AG09319 (cell line): ENCODE measurements around the gene UNC5B.

Experiments
- DNase-seq: peaks from one replicate; pipeline ENCODE4 v3.0.0-alpha.2; 2010; ENCODE audit warnings: low read depth; ENCODE audit errors: extremely low read depth
- CTCF ChIP-seq: IDR thresholded peaks from 2 replicates; pipeline ENCODE4 v1.5.1; 2011; ENCODE audit warnings: low read depth, mild to moderate bottlenecking, inconsistent platforms, low read length, moderate library complexity

Gene UNC5B

GRCh38 chr10:71314028-71314693 lies 101.8 kb downstream of the UNC5B start:
- no peak for DNase-seq
- TF ChIP-seq CTCF, result peak; percentile 71

GRCh38 chr10:71314694-71315225 lies 102.4 kb downstream of the UNC5B start:
- no peak for TF ChIP-seq CTCF
- no peak for DNase-seq

GRCh38 chr10:71316056-71316785 lies 103.9 kb downstream of the UNC5B start:
- no peak for TF ChIP-seq CTCF
- no peak for DNase-seq

DNA sequence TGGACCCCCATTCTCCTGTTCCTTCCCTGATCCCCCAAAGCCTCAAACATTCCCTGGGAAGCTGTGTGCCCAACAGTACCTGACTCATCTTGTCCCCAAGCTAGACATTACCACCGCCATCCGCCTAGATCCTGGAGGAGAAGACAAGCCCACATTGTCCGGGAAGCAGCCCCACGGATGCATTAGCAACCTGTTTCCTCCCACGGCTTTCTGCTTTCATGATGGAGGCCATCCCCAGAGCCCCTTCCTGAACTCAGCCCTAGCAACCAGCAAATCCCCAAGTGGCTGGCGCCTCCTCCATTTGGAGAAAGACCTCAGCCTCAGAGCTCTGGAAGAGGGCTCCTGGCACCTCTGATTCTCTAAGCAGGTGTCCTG lies 104.4 kb downstream of the UNC5B start:
- DNase-seq, result no peak
- no peak for TF ChIP-seq CTCF

DNA sequence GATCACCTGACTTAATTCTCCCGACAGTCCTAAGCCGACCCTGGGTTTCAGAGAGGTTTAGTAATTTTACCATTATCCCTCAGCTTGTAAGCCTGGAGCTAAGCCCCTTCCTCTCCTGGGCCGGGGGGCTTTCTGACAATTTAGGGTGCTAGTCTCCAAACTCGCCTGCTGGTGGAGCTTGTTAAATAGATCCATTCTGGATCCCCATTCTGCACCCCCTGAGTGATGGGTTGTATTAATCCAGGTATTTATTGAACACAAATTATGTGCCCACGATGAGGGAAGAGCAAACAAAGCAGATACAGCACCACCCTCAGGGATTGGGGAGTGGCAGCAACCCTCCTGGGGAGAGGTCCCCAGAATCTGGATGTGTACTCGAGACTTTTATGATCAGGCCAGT lies 105.4 kb downstream of the UNC5B start:
- DNase-seq, result no peak
- TF ChIP-seq CTCF, result no peak

- DNase-seq, result peak; percentile 49
- peak; percentile 84 for TF ChIP-seq CTCF
These were observed 106.9 kb downstream of the UNC5B start, which contains the start of gene SLC29A3 for GRCh38 chr10:71319042-71319799. TSS of gene SLC29A3 (plus strand) at chr10:71319259. CDS start at chr10:71319310, 51 bp downstream.
